22Rv1 (cell line): ENCODE results near the gene SERPINB3.
"Not testable (repeated sequence)": the region's sequence is repeated elsewhere in the genome, so short reads cannot be mapped to it uniquely, and the experiment has no call there.

Experiments used
- H3K27ac ChIP-seq: fragments of 450-650 bp; 2 replicates; pipeline ENCODE4 v1.5.1; 2017
- CTCF ChIP-seq: fragments of 450-650 bp; IDR thresholded peaks from 2 replicates; pipeline ENCODE4 v1.5.1; 2017; ENCODE audit warnings: mild to moderate bottlenecking
- ZFX ChIP-seq: fragments of 450-650 bp; IDR thresholded peaks from 2 replicates; pipeline ENCODE4 v1.6.1; 2017; ENCODE audit warnings: antibody characterized with exemption, borderline replicate concordance

Gene SERPINB3

GRCh38 chr18:63661750-63662149 is at the start of gene SERPINB3:
SERPINB3 (minus strand) TSS chr18:63661893; CDS start chr18:63661216, 677 bp downstream.
- H3K27ac ChIP-seq: not testable (repeated sequence)

- H3K27ac ChIP-seq: no peak overlapping the region
- TF ChIP-seq ZFX (no peak), CTCF (no peak)
Measured at GRCh38 chr18:63708650-63709049, 47.0 kb upstream of the SERPINB3 start.

- TF ChIP-seq CTCF (no peak), ZFX (no peak)
- H3K27ac ChIP-seq: no peak overlapping the region
Measured at GRCh38 chr18:63707816-63708215, 46.1 kb upstream of the SERPINB3 start.

- no peak for TF ChIP-seq CTCF
- no peak for TF ChIP-seq ZFX
Measured at GRCh38 chr18:63705401-63705800, 43.7 kb upstream of the SERPINB3 start.

GRCh38 chr18:63702660-63703059 is 41.0 kb upstream of the SERPINB3 start, which contains the start of gene SERPINB11:
SERPINB11 (plus strand) TSS chr18:63702960; CDS start chr18:63710194, 7,234 bp downstream.
- H3K27ac ChIP-seq: no peak within 1 kb of the TSS
- no peak for TF ChIP-seq ZFX
- no peak for TF ChIP-seq CTCF

More at GRCh38 chr18:63705401-63705800, 43.7 kb upstream of the SERPINB3 start:
- H3K27ac ChIP-seq: no peak overlapping the region

GRCh38 chr18:63701952-63702351 is 40.3 kb upstream of the SERPINB3 start:
- H3K27ac ChIP-seq: no peak overlapping the region
- no peak for TF ChIP-seq CTCF
- no peak for TF ChIP-seq ZFX

GRCh38 chr18:63700501-63700900 is 38.8 kb upstream of the SERPINB3 start:
- TF ChIP-seq ZFX (no peak), CTCF (no peak)
- H3K27ac ChIP-seq: no peak overlapping the region

GRCh38 chr18:63697097-63697660 is 35.5 kb upstream of the SERPINB3 start:
- TF ChIP-seq ZFX: no peak
- no peak for TF ChIP-seq CTCF
- H3K27ac ChIP-seq: no peak overlapping the region
